ENCODE data around the gene ADSS1. TPM values are rescaled to one million over a fixed set of nuclear protein-coding genes. Genes with fewer than 3 reads are reported as not detected.

ADSS1 gene
- total RNA-seq, 1 experiment from 2014 or later, result 3.2 TPM

DNA sequence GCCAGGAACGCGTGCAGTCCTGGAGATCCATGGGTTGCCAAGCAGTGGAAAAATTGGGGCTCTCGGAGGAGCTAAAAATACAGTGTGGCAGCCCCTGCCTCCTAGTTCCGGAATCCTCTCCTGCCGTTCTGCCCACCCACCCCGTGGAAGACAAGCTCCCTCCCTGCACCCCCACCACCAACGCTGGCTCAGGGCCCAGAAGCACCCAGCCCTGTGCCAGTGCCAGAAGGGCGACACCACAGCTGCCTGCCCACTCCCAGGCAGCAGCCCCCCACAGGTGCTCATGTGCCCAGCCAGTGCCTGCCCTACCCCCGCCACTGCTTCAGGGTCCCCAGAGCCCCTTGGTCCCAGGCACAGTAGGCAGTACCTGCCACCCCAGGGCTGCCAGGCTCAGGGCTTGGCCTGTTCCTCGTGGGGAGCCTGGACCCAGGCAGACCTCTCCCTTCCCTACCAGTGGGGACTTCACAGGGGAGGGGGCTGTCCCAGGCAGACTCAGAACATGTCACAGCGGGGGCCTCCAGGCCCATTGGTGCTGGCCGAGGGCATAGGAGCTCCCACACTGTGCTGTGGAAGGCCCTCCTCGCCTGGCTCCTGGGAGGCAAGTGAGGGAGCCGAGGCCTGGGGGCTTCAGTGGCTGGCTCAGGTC lies 27.2 kb upstream of the ADSS1 start:
- Histone ChIP-seq H3K4me1 (peaks cover 11% of the 10 kb centered on the region), H3K36me3 (ENCODE audit: control insufficient read depth, insufficient read depth, low read length) (peaks cover 1% of the 10 kb centered on the region), H3K4me3 (ENCODE audit: low read depth, low read length) (no peak overlapping the region), H3K27me3 (replicated peaks; ENCODE audit: control insufficient read depth, insufficient read depth, low read length) (no peaks in the 10 kb centered on the region), H3K9me3 (no peaks in the 10 kb centered on the region)
- Mint-ChIP-seq H3K9me3 (ENCODE audit: unreplicated experiment) (no peaks in the 10 kb centered on the region), H3K4me3 (ENCODE audit: unreplicated experiment) (no peak overlapping the region), H3K4me1 (ENCODE audit: low read depth, unreplicated experiment) (no peaks in the 10 kb centered on the region), H3K27ac (ENCODE audit: unreplicated experiment) (peak overlapping the region; percentile 5), H3K27me3 (ENCODE audit: insufficient read depth, unreplicated experiment) (no peaks in the 10 kb centered on the region), H3K36me3 (ENCODE audit: insufficient read depth, unreplicated experiment) (peaks cover 45% of the 10 kb centered on the region)
- no peak for DNase-seq
- TF ChIP-seq, protein P1, sequence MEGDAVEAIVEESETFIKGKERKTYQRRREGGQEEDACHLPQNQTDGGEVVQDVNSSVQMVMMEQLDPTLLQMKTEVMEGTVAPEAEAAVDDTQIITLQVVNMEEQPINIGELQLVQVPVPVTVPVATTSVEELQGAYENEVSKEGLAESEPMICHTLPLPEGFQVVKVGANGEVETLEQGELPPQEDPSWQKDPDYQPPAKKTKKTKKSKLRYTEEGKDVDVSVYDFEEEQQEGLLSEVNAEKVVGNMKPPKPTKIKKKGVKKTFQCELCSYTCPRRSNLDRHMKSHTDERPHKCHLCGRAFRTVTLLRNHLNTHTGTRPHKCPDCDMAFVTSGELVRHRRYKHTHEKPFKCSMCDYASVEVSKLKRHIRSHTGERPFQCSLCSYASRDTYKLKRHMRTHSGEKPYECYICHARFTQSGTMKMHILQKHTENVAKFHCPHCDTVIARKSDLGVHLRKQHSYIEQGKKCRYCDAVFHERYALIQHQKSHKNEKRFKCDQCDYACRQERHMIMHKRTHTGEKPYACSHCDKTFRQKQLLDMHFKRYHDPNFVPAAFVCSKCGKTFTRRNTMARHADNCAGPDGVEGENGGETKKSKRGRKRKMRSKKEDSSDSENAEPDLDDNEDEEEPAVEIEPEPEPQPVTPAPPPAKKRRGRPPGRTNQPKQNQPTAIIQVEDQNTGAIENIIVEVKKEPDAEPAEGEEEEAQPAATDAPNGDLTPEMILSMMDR (IDR thresholded peaks at IDR 0.05; ENCODE audit: insufficient read depth in 1 of 2, low read depth in 1 of 2, low read length in 1 of 2, severe bottlenecking in 1 of 2, unreplicated experiment in 1 of 2), result no peak
- POLR2A ChIA-PET, result interaction anchor here (2.0 kb wide), 1 partner anchor 9 kb away, joined by 5 read pairs; no protein-coding TSS in a partner anchor
- intact Hi-C loops (cut with micrococcal nuclease; ENCODE audit: unreplicated experiment), result no loop called here
- BruUV-seq (replicated peaks), result no TSS peak
- CTCF ChIA-PET, result interaction anchor here (1.5 kb wide), 1 partner anchor 31 kb away, joined by 5 read pairs; no protein-coding TSS in a partner anchor

DNA sequence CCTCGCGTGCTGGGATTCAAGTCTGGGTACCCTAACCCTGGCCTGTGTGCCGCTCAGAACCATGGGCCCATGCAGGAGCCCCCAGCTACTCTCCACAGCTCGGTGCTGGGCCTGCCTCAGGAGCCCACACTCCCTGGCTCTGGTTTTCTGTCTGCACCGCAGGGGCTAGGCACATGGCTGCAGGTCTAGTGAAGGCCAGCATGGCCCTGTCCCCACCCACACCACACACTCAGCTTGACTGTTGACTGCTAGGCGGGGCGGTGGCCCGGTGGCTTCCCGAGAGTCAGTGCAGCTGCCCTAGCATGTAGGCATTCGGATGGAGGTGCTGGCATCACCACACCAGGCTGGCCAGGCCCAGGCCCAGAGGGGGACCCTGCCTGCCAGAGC lies 26.7 kb upstream of the ADSS1 start:
- DNase-seq, result no peak
- Mint-ChIP-seq H3K4me3 (ENCODE audit: unreplicated experiment) (no peak overlapping the region), H3K36me3 (ENCODE audit: insufficient read depth, unreplicated experiment) (peaks cover 50% of the 10 kb centered on the region), H3K9me3 (ENCODE audit: unreplicated experiment) (no peaks in the 10 kb centered on the region), H3K27me3 (ENCODE audit: insufficient read depth, unreplicated experiment) (no peaks in the 10 kb centered on the region), H3K27ac (ENCODE audit: unreplicated experiment) (peak overlapping the region; percentile 59), H3K4me1 (ENCODE audit: low read depth, unreplicated experiment) (no peaks in the 10 kb centered on the region)
- Histone ChIP-seq H3K9me3 (no peaks in the 10 kb centered on the region), H3K4me3 (ENCODE audit: low read depth, low read length) (no peak overlapping the region), H3K4me1 (peaks cover 11% of the 10 kb centered on the region), H3K27me3 (replicated peaks; ENCODE audit: control insufficient read depth, insufficient read depth, low read length) (no peaks in the 10 kb centered on the region), H3K36me3 (ENCODE audit: control insufficient read depth, insufficient read depth, low read length) (peaks cover 1% of the 10 kb centered on the region)
- ChIA-PET CTCF (interaction anchor here (1.4 to 1.5 kb wide), 3 partner anchors 12 to 31 kb away, joined by 5 read pairs; no protein-coding TSS in a partner anchor), POLR2A (interaction anchor here (2.0 kb wide), 1 partner anchor 9 kb away, joined by 5 read pairs; no protein-coding TSS in a partner anchor)
- BruUV-seq (replicated peaks), result no TSS peak
- TF ChIP-seq, protein P1 (IDR thresholded peaks at IDR 0.05; ENCODE audit: insufficient read depth in 1 of 2, low read depth in 1 of 2, low read length in 1 of 2, severe bottlenecking in 1 of 2, unreplicated experiment in 1 of 2), result no peak
- intact Hi-C loops (cut with micrococcal nuclease; ENCODE audit: unreplicated experiment), result no loop called here

DNA sequence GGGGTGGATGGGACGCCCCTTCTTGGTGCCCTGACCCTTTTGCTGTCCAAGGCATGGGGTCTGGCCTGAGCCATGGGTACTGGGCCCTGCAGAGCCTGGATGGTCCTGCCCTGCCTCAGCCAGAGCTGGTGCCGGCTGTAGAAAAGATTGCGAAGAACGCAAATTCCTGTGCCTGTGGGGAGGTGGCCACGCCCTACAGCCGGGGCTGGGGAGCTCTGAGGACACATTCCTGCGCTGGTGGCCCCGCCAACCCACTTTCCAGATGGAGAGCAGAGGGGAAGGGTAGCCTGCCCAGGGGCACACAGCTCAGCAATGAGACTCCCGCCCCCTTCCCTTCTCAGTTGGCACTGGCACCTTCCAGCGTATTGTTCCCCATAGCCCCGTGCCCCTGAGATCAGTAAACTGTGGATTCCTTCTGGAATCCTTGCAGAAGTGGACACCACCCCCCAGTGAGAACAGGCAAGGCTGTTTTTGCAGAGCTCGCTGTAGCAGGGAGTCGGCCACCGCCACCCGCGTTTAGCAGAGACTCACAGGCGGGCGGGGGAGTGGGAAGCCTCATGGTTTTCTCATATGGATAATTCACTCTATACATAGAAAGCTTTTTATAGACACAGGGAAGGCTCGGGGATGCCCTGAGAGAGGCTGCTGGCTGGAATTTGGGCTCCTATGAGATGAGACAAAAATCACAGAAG lies 26.0 kb upstream of the ADSS1 start:
- no peaks in the 10 kb centered on the region for H3K4me1 Mint-ChIP-seq (ENCODE audit: low read depth, unreplicated experiment)
- no TSS peak for BruUV-seq (replicated peaks)
- H3K9me3 Mint-ChIP-seq (ENCODE audit: unreplicated experiment), result no peaks in the 10 kb centered on the region
- H3K27ac Mint-ChIP-seq (ENCODE audit: unreplicated experiment), result peak overlapping the region; percentile 59
- H3K9me3 ChIP-seq, result no peaks in the 10 kb centered on the region
- H3K4me3 ChIP-seq (ENCODE audit: low read depth, low read length), result no peak overlapping the region
- intact Hi-C loops (cut with micrococcal nuclease; ENCODE audit: unreplicated experiment), result no loop called here
- H3K27me3 Mint-ChIP-seq (ENCODE audit: insufficient read depth, unreplicated experiment), result no peaks in the 10 kb centered on the region
- TF ChIP-seq, protein P1 (IDR thresholded peaks at IDR 0.05; ENCODE audit: insufficient read depth in 1 of 2, low read depth in 1 of 2, low read length in 1 of 2, severe bottlenecking in 1 of 2, unreplicated experiment in 1 of 2), result no peak
- CTCF ChIA-PET, result interaction anchor here (1.0 to 1.5 kb wide), 4 partner anchors 11 to 129 kb away, joined by 3 to 5 read pairs (median 5); no protein-coding TSS in a partner anchor
- peaks cover 11% of the 10 kb centered on the region for H3K4me1 ChIP-seq
- H3K4me3 Mint-ChIP-seq (ENCODE audit: unreplicated experiment), result no peak overlapping the region
- POLR2A ChIA-PET, result interaction anchor here (2.0 kb wide), 1 partner anchor 10 kb away, joined by 5 read pairs; no protein-coding TSS in a partner anchor
- peak; percentile 42 to 56 for DNase-seq
- H3K36me3 ChIP-seq (ENCODE audit: control insufficient read depth, insufficient read depth, low read length), result peaks cover 1% of the 10 kb centered on the region
- no peaks in the 10 kb centered on the region for H3K27me3 ChIP-seq (replicated peaks; ENCODE audit: control insufficient read depth, insufficient read depth, low read length)
- H3K36me3 Mint-ChIP-seq (ENCODE audit: insufficient read depth, unreplicated experiment), result peaks cover 57% of the 10 kb centered on the region
